AG10803 (cell line): ENCODE results near the gene BCL2L12.
"Not testable (repeated sequence)": the region's sequence is repeated elsewhere in the genome, so short reads cannot be mapped to it uniquely, and the experiment has no call there.

ENCODE experiments used
- DNase-seq: peaks from one replicate; pipeline ENCODE4 v3.0.0; 2010; ENCODE audit warnings: low read depth
- H3K4me3 ChIP-seq: 2 replicates; pipeline ENCODE4 v1.5.1; 2011; ENCODE audit warnings: mild to moderate bottlenecking, low read length, control low read depth
- CTCF ChIP-seq: conservative IDR thresholded peaks from 2 replicates; pipeline ENCODE4 v1.5.1; 2011; ENCODE audit warnings: mild to moderate bottlenecking, low read length, control low read depth, inconsistent platforms

The BCL2L12 gene

GRCh38 chr19:49710372-49710951, 44.7 kb downstream of the BCL2L12 start:
- DNase-seq, result no peak
- no peak overlapping the region for H3K4me3 ChIP-seq

GRCh38 chr19:49712397-49712859, 46.7 kb downstream of the BCL2L12 start:
- peak overlapping the region; percentile 47 for H3K4me3 ChIP-seq
- DNase-seq, result peak; percentile 79
- no peak for TF ChIP-seq CTCF

More at GRCh38 chr19:49710372-49710951, 44.7 kb downstream of the BCL2L12 start:
- TF ChIP-seq CTCF, result no peak

- no peak for DNase-seq
- no peak for TF ChIP-seq CTCF
- no peak overlapping the region for H3K4me3 ChIP-seq
Observed at GRCh38 chr19:49713236-49713845, 47.6 kb downstream of the BCL2L12 start.

GRCh38 chr19:49716154-49716553, 50.4 kb downstream of the BCL2L12 start:
- no peak overlapping the region for H3K4me3 ChIP-seq
- no peak for DNase-seq
- TF ChIP-seq CTCF, result no peak

- DNase-seq, result peak; percentile 28
- H3K4me3 ChIP-seq, result no peak overlapping the region
- no peak for TF ChIP-seq CTCF
Observed at GRCh38 chr19:49718511-49718910, 52.8 kb downstream of the BCL2L12 start.

GRCh38 chr19:49718991-49719390, 53.3 kb downstream of the BCL2L12 start:
- DNase-seq, result no peak
- TF ChIP-seq CTCF, result no peak
- no peak overlapping the region for H3K4me3 ChIP-seq

- H3K4me3 ChIP-seq, DNase-seq: not testable (repeated sequence)
Observed at GRCh38 chr19:49719420-49719819, 53.7 kb downstream of the BCL2L12 start.
